Measurements from ENCODE around the gene PCSK4.
A peak's percentile ranks its signal among the peaks of the same experiment; 100 is the strongest.

The PCSK4 gene

DNA sequence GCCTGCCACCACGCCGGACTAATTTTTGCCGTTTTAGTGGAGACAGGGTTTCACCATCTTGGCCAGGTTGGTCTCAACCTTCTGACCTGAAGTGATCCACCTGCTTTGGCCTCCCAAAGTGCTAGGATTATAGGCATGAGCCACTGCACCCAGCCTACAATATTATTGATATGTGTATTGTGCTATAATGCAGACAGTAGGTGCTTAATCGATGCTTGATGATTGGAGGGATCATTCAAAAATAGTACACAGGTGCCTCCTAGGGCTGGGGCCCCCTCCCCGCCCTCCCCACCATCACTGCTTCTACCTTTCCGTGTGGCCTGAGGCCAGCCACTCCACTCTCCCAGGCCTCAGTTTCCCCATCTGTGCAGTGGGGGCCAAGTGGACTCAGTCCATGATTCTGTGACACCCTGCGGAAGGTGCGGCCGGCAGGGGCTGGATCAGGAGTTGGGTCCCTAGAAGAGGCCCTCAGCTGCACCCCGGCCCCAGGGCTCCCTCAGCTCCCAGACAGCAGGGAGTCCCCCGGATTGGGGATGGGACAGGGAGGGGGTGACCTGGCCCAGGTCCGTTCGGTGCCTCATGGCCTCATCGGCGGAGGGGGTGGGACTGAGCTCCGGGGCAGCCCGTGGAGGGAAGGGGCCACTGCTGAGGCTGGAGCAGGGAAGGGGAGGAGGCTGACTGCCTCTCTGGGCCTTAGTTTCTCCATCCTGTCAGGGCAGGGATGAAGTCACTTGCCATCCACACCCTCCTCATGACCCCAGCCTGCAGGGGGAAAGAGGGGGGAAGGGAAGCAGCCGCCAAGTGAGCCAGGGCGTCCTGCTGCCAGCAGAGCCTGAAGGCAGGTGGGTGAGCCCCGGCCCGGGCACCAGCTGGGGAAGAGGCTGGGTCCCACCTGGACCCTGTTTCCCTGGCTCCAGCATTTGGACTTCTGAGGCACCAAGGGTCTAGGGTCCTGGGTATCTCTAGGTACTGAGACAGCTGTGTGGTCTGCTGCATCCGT, 21.5 kb upstream of the PCSK4 start:
- TF ChIP-seq ZFX (IDR thresholded peaks at IDR 0.05): no peak
- TF ChIP-seq, protein P1, sequence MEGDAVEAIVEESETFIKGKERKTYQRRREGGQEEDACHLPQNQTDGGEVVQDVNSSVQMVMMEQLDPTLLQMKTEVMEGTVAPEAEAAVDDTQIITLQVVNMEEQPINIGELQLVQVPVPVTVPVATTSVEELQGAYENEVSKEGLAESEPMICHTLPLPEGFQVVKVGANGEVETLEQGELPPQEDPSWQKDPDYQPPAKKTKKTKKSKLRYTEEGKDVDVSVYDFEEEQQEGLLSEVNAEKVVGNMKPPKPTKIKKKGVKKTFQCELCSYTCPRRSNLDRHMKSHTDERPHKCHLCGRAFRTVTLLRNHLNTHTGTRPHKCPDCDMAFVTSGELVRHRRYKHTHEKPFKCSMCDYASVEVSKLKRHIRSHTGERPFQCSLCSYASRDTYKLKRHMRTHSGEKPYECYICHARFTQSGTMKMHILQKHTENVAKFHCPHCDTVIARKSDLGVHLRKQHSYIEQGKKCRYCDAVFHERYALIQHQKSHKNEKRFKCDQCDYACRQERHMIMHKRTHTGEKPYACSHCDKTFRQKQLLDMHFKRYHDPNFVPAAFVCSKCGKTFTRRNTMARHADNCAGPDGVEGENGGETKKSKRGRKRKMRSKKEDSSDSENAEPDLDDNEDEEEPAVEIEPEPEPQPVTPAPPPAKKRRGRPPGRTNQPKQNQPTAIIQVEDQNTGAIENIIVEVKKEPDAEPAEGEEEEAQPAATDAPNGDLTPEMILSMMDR (conservative IDR thresholded peaks at IDR 0.05): no peak
- H3K27ac ChIP-seq: no peak overlapping the region

DNA sequence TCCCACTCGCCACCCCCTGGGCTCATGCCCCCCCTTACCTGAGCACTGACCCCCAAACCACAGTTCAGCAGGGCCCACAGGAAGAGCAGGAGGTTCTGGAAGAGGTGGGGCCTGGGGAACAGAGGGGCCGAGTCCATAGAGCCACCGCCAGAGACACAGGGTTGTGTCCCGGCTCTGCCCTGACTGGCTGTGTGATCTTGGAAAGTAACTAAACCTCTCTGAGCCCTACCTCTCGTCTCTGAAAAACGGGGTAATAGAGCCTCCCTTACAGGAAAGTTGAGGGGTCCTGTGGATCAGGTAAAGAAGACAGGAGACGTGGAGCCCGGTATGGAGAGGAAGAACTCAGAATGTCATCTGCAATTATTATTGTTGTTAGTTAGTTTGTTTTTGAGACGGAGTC, 20.7 kb upstream of the PCSK4 start:
- no peak for TF ChIP-seq ZFX (IDR thresholded peaks at IDR 0.05)
- TF ChIP-seq, protein P1 (conservative IDR thresholded peaks at IDR 0.05): no peak
- no peak overlapping the region for H3K27ac ChIP-seq

DNA sequence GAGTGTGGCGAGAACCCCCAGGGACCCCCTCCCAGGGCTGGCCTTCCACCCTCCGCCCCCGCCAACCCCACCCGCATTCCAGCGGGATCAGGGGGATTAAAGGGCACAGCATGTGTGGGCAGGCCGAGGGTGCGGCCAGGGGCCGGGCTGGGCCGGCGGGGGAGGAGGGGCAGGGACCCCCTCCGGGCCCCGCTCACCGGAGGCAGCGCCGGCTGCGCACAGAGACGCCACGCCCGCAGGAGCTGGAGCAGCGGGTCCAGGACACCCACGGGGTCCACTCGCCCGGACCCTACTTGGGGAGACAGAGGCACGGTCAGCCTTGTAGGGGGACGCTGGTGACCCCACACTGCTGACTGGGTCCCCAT, 20.3 kb upstream of the PCSK4 start:
- no peak overlapping the region for H3K27ac ChIP-seq
- no peak for TF ChIP-seq ZFX (IDR thresholded peaks at IDR 0.05)
- TF ChIP-seq, protein P1 (conservative IDR thresholded peaks at IDR 0.05): no peak

DNA sequence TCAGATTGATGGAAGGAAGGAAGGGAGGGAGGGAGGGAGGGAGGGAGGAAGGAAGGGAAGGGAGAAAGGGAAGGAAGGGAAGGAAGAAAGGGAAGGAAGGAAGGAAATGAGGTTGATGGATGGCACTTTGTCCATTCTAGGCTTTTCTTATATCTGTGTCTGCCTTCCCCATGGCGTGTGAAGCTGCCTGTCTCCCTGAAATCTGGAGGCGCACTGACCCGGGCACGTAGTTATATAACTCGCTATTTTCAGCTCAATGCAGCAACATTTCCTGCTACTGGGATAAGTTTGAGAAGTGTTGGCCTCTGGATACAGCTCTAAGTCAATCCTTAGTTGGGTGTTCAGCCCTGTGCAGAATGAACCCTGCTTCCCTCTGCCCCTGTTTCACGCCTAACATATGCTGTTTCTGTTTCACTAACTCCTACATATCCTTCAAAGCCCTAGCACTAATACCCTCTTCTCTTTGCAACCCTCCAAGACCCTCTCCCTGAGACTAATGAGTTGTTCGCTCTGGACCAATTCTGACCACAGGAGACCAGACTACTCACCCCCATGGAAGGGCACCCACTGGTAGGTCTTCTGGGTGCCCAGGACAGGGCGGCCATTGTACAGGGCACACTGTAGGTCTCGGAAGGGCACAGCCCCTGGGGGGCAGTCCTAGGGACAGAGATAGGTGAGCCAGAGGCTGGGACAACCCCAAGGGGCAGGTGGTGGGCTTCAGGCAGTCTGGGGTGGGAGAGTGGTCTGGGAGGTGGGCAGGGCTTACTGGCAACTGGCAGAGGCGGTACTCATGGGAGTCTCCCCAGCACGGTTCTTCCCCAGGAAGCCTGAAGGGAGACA, 19.7 kb upstream of the PCSK4 start:
- TF ChIP-seq, protein P1 (conservative IDR thresholded peaks at IDR 0.05): no peak
- no peak for TF ChIP-seq ZFX (IDR thresholded peaks at IDR 0.05)
- H3K27ac ChIP-seq: no peak overlapping the region

DNA sequence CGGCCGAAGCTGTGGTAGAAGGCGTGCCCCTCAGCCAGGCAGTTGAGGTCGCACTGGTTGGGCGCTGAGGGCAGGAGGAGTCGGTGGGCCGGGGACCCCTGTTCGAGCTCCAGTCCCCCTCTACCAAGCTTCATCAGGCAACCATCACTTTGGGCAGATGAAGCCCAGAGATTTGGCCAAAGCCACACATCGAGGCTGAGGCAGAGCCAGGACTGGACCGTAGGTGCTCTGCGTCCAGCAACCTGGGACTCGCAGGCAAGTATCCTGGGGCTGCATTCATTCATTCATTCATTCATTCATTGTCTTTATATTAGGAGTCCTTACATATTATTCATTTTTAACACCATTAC, 18.3 kb upstream of the PCSK4 start:
- H3K27ac ChIP-seq: peak overlapping the region; percentile 67
- no peak for TF ChIP-seq ZFX (IDR thresholded peaks at IDR 0.05)
- TF ChIP-seq, protein P1 (conservative IDR thresholded peaks at IDR 0.05): no peak

DNA sequence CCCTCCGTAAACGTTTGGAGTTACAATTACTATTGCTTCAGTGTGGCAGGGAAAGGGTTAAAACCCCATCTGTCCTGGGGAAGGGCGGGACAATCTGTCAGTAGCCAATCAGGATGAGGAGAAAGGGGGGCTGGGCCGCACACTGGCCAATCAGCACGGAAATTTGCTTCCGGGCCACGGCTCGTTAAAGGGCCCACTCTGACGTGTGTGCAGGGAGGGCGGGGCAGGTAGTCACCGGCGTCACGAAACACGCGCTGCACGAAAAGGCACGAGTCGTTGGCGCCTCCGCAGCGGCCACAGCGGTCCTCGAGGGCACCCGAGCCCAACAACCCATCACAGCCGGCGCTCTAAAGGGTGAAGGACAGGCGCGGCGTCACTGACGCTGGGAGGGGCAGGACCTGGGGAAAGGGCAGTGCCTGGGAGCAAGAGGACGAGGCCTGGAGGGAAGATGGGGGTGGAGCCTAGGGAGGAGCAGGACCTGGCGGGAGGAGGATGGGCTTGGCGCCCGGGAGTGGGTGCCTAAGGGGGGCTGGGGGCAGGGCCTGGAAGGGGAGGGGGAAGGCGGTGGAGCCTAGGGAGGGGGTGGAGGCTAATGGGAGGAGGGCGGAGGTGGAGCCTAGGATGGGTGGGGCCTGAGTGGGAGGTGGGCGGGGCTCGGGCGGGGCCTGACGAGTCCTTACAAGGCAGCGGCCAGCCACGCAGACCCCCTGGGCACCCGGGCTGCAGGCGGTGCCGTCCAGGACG, 17.8 kb upstream of the PCSK4 start:
- peak overlapping the region; percentile 67 for H3K27ac ChIP-seq
- TF ChIP-seq, protein P1 (conservative IDR thresholded peaks at IDR 0.05): no peak
- no peak for TF ChIP-seq ZFX (IDR thresholded peaks at IDR 0.05)

Data from C4-2B (cell line).